CD4-positive, alpha-beta T cell treated with Interleukin-1 beta for 1 hour (primary cell): ENCODE measurements around the gene PRTN3.
A peak's percentile ranks its signal among the peaks of the same experiment; 100 is the strongest.

Experiments used
- DNase-seq, 2 donors: peaks; one replicate each; pipeline ENCODE4 v3.0.0-alpha.2; 2020 to 2022

The PRTN3 gene, protein sequence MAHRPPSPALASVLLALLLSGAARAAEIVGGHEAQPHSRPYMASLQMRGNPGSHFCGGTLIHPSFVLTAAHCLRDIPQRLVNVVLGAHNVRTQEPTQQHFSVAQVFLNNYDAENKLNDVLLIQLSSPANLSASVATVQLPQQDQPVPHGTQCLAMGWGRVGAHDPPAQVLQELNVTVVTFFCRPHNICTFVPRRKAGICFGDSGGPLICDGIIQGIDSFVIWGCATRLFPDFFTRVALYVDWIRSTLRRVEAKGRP

DNA sequence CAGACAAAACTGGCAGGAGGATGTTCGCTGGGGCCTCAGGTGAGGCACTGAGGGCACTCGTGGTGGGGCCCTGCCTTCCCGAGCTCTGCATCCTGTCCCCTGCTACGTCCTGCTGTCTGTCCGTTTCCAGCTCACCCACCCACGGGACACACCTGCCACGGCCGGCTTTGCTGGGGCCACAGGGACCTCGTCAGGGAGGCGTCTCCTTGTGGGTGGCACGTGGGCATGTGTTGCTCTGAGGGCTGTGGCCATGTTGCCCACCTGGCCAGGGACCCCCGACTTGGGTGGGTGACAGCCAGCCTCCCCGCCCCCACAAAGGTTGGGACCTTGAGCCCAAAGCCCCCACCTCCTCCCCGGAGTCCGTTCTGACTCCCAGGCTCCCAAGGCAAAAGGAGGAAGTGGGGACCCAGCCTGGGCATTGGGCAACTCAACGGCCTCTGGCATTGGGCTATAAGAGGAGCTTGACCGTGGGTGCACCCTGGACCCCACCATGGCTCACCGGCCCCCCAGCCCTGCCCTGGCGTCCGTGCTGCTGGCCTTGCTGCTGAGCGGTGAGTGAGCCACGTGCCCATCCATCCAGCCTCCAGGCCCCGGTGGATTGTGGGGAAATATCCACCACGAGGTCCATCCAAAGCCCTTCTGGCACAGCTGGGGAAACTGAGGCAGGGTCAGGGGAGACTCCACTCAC is at the start of gene PRTN3:
TSS of gene PRTN3 (plus strand) at position 481 of the 688 bp plus-strand sequence. CDS start at position 491, 10 bp downstream.
- DNase-seq = peak in 1 of 2 donors; percentile 34

DNA sequence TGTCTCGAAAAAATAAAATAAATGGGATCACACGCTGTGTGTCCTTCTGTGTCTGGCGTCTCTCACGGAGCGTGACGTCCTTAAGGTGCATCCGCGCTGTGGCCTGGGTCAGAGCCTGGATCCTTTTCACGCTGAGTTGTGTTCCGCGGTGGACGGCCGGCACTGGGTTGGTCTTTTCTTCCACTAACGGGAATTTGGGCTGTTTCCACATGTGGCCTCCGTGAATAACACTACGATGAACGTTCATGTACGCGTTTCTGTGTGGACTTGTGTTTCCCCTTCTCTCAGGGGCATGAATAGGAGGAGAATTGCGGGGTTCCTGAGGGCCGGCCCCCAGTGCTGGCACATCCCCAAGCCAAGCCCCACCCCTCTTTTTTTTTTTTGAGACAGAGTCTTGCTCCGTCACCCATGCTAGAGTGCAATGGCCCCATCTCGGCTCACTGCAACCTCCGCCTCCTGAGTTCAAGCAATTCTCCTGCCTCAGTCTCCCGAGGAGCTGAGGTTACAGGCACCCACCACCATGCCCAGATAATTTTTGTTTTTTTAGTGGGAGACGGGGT is 49.7 kb upstream of the PRTN3 start:
- no peak for DNase-seq

DNA sequence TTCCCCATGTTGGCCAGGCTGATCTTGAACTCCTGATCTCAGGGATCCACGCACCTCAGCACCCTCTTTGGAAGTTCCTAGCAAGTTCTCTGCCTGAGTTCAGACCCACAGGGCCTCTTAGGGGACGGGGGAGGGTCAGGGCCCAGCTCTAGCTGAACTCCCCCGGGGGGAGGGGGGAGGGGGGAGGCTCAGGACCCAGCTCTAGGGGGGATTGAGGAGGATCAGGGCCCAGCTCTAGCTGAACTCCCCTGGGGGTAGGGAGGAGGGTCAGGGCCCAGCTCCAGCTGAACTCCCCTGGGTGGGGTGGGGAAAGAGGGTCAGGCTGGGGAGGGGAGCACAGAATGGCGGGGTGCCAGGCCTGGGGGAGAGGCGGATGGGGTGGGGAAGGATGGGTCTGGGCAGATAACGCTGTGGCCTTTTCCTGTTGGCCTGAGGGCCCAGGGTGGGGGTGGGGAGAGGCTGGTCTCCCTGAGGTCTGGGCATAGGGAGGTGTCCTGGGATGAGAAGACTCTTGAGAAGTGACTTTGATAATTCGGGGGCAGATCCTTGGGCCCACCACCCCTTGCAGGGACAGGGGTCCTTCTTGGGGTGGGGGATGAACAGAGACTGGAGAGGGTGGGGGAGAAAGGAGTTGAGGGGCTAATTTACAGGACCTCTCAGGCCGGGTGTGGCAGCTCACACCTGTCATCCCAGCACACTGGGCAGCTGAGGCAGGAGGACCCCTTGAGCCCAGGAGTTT is 49.1 kb upstream of the PRTN3 start:
- DNase-seq = no peak

DNA sequence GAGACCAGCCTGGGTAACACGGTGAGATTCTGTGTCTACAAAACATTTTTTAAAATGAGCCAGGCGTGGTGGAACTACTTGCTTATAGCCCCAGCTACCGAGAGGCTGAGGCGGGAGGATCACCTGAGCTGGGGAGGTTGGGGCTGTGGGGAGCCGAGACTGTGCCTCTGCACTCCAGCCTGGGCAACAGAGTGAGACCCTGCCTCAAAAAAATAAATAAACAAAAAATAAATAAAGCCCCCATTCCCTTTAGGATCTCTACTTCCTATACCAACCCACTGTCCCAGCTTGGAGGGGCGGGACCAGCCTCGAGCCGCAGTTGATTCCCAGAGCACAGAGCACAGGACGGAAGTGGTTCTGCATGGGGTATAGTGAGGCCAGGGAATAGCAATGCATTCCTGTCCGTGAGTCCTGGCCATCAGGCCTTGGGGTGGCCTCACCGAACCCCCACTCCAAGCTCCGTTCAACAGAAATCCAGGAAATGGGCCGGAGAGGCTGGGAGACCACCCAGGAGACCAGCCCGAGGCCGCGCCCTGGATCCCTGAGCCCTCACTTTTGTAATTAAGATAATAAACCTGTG is 48.4 kb upstream of the PRTN3 start:
- no peak for DNase-seq

DNA sequence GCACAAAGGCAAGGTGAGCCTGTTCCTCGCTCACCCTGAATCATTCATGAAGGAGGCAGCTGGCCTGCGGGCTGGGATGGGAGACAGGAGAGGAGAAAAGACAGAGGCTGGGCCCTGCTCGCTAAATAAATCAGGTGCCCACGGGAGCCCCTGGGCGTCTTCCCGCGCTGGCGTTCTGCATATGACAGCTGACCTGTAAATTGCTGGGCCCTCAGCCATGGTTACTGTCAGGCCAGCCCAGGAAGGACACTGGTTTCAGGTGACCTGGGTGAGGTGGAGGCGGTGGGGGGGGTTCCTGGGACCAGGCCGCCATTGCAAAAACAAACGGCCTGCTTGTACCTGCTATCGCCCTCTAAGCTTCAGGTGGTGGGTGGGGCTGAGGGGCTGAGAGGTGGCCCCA is 47.0 kb upstream of the PRTN3 start:
- no peak for DNase-seq

DNA sequence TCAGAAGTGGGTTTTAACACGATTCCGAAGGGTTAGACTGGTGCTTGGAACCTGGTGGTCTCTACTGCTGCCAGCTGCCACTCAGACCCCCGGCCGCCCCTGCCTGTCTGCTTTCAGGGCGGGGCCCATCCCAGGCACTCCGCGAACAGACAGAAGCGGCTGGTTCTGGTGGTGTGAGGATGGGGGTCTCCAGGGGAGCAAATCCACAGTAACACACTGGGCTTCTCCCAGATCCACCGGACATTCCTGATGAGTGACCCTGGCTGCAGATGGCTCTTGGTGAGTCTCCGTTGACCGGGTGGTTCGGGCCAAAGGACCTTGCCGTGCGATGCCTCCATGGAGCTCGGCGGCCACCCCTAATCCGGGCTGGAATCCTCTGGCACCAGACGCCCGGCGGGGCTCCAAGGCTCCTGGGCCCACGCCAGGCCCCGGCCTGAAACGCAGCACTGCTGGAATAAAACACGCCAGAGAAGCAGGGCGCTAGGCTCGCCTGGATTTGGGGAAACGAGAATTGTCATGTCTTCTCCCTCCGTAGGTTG is 45.7 kb upstream of the PRTN3 start:
- no peak for DNase-seq

DNA sequence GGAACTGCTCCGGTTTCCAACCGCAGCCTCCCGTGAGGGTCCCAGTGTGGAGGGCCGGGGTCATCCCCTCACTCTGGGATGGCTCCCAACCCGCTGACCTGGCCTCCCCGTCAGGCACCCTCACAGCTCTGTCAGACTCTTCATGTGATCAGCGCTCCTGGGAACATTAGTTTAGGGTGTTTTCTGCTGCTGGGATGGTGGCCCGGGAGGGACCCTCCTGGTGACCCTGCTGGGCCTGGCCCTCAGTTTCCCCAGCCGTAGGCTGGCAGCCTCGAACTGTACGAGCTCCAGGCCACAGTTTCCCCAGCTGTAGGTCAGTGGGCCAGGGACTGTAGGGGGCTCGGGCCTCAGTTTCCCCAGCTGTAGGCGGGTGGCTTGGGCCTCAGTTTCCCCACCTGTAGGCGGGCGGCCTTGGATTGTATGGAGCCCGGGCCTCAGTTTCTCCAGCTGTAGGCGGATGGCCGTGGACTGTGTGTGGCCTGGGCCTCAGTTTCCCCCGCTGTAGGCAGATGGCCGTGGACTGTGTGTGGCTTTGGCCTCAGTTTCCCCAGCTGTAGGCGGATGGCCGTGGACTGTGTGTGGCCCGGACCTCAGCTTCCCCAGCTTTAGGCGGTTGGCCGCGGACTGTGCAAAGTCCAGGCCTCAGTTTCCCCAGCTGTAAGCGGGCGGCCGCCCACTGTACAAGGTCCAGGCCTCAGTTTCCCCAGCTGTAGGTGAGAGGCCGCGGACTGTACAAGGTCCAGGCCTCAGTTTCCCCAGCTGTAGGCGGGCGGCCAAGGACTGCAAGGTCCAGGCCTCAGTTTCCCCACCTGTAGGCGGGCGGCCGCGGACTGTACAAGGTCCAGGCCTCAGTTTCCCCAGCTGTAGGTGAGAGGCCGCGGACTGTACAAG is 44.9 kb upstream of the PRTN3 start:
- no peak for DNase-seq

DNA sequence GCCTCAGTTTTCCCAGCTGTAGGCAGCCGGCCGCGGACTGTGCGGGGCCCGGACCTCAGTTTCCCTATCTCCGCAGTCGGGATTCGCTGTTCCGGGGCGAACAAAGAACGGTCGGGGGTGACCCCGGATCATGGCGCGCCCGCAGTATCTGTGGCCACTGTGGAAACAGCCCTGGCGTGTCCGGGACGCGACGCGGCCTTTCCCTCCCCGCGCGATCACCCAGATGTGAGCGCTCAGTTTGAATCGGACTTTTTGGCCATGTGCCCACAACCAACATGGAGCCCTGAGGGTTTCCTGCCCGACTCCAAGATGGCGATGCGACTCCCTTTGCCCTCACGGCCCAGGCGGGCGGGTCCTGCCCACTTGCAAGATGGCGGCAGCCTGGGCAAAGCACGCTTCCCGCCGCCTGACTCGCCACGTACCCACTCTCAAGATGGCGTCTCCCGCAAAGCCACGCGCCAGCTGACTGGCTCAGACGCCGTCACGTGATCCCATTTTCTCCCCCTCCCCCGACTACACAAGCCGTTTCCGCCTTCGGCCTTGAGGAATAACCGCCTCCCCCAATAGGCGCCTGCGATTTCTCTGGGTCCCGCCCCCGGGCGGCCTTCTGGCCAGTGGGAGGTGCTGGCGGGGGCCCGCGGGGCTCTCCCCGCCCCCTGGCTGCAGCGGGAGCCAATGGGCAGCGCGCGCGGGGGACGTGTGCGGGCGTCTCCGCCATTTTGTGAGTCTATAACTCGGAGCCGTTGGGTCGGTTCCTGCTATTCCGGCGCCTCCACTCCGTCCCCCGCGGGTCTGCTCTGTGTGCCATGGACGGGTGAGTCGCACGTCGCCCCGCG is 43.9 kb upstream of the PRTN3 start, which contains the start of gene PTBP1:
TSS of gene PTBP1 (plus strand) at position 761 of the 836 bp plus-strand sequence. CDS start at position 807, 46 bp downstream.
- DNase-seq = peak; percentile 100

DNA sequence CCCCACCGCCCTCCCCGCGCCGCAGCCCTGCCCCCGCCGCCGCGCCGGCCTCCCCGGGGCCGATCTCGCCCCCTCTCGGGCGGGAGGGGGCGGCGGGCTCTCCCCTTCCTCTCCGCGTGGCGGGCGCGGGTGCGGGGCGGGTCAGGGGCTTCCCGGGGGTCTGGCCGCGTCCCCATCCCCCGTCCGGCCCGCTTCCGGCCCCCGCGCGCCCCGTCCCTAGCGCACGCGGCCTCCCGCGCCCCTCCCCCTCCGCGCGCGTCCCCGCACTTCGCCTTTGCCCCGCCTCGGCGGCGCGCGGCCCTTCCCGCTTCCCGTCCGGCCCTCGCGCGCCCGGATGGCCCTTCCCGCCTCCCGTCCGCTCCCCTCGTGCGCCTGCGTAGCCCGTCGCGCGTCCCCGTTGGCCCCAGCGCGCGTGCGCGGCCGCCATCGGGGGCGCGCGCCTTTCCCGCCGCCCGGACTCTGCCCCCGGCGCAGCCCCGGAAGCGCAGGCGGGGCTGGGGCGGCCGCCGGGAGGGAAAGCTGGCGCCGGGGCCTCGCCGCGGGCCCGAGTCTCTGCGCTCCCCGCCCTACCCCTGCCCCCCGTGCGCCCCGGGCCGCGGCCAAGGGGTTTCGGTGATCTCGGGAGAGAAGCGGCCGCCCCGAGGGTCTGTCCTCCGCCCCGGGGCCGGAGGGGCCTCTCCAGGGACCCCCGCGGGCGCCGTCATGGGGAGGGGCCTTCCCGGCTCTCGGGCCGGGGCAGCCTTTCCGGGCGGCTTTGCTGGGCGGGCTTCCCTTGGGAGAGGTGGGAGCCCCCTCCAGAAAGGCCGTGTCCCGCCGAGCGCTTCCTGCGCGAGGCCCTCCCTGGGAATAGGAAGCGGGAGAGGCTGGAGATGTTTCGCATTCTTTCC is 43.0 kb upstream of the PRTN3 start:
- peak; percentile 90 to 91 for DNase-seq

DNA sequence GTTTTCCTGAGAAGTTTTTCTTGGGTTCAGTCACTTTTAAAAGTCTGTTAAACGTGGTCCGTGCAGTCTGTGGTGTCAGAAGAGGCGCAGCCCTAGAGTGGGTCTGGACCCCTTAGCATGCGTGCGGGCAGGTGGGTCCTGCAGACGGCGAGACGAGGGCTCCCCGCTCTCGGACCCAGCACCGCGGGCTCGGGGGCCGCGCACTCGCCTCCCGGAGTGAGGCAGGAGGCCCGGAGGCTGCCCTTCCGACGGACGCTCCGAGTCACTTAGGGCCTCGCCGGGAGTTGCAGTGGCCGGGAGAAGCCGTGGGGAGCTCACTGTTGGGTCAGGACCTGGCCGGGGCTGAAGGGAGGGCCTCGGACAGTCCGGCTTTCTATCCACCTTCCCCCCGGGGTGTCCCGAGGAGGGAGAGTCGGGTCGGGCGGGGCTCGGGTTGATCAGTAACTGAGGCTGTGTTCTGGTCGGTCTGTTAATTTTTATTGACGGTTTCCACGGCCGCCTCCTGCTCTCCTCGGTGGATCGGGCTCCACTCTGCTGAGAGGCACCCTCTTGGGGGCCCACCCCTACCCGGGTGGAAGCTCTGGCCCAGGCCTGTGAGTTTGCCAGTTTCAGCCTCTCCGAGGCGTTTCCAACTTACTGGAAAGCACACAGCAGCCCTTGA is 42.3 kb upstream of the PRTN3 start:
- no peak for DNase-seq

DNA sequence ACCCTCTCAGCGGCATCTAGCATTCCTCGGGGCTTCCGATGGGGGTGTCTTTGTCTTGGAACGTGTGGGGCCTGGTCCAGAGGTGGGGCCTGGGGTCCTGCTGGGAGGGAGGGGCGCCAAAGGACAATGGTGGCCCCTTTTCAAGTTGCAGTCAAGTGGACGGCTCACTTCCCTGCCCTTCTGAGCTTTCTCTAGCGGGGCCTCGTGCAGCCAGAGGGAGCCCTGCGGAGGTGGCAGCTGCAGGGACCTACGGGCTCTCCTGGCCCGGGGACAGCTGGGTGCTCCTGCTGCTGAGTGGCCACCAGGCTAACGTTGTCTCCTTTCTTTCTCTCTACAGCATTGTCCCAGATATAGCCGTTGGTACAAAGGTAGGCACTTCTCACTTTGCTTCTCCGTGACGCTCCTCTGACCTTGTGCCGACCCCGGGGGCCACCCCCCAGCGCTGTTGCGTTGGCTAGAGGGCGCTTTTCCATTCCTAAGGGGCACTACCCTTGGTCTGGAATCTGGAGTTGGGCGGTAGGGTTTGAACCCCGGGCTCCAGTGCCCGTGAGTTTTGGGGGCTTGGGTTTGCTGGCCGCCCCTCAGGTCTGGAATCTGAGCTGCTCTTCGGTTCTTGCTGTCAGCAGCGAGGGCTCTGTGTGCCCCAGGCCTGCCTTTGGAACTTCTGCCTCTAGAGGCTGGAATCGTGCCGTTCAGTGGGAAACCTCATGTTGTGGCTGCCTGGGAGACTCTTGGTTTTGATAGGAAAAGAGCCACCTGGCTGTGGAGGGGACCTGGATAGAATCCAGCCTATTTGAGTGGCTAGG is 41.5 kb upstream of the PRTN3 start:
- DNase-seq = no peak

DNA sequence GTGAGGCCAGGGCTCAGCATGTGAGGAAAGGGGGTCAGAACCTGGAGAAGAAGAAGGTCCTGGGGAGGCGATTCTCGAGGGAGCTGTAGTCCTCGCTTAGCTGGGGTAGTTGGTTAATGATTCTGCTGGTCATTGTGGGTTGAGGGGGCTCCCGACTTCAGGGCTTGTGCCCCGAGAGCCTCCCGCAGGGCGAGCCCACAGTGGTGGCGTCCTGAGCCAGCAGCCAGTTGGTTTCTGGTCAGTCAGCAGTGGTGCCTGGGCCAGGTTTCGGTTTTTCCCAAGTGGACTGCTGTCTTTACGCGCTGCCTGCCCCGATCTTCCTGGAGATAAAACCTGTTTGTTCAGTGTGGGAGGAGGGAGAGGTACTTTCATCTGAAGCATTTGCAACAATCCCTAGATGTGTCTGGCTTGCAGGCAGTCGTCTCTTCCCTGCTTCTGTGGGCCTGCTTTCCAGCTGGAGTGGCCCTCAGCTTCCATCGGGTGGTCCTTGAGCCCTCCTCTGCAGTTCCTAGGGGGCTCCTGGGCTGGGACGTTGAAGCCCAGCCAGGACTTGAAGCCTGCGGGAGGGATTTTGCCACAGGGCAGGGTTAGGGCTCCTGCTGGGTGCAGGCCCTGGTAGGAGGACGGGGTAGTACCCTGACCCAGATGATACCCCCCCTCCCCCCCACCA is 40.3 kb upstream of the PRTN3 start:
- no peak for DNase-seq

DNA sequence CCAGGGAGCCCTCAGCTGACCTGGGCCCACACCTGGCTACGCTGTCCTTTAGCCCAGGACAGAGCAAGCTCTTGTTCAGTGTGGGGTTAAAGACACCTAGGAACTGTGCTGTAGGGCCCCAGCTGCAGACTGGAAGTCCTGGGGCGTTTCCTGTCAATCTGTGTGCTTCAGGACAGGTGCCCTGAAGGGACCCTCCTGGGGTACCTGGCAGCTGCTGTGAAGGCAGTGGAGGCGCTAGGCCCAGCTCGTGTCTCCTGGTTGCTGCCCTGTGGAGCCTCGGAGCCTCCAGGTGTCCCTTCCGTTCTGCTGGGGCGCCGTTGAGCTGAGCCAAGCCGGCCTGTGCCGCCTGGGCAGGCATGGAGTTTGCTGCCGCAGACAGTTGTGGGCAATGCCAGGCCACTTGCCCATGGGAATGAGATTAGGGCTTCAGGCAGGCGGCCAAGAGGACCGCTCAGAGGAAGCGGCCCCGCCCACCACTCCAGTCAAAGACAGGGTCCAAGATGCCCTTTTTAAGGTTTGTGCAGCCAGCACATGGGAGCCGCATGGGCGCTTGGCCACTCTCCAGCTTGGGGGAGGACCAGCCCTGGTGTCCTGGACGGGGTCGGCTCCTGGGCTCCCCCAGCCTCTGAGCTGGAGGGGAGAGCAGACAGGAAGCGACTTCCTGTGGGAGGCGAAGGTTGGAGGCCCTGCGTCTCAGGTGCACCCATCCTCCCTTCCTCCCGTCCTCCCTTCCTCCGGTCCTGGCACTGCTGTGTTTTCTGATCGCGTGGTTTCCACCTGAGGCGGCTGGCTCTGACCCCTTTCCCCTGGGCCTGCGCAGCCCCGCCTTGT is 39.6 kb upstream of the PRTN3 start:
- no peak for DNase-seq

DNA sequence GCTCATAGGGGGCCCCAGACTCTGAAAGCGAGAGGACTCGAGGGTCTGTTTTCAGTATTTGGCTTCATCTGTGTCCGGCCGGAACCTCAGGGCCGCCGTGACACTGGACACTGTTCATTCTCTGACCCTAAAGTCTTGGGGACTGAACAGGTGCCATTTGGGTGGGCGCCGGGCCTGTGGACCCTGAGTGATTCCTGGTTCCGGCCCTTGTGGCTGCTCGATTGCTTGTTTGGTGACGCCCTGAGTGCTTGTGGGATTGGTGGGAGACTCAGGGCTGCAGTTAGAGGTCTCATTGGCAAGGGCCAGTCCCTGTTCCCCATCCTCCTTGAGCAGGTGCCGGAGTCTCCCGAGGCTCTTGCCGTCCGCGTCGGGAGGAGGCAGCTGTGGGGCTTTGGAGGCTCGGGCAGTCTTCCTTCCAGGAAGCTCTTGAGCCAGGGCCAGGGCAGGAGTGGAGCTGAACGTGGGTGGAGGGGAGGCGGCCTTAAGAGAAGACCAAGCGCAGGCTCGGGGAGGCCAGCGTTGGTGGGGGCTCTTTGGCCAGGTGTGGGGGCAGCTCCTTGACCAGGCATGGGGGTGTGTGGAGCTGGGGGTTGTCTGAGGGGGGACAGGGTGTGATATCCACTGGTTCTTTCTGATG is 38.8 kb upstream of the PRTN3 start:
- DNase-seq = no peak

DNA sequence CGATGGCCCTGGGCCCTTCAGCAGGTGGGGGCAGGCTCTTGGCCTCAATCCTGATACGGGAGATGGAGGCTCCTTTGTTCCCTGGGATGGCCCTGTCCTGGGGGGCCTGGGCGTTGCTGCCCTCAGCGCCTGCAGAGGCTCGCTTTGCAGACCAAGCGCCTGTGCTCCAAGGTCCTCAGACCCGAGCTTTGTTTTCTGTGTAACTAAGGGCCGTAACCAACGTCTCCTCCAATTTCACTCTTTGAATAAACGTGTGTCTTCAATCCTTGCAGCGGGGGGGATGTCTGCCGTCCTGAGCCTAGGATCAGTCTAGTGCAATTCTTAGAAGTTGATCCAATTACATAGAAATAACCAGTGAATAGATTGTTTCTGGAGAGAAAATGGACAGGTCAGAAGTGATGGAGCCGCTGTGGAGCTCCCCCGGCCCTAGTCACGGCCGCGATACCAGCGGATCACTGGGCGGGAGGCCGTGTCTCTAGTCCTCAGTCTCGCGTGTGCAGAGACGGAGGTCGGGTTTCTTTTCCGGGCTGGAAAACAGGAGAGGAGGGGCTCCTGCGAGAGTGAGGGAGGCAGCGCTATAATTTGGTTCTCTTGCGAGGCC is 38.2 kb upstream of the PRTN3 start:
- no peak for DNase-seq

DNA sequence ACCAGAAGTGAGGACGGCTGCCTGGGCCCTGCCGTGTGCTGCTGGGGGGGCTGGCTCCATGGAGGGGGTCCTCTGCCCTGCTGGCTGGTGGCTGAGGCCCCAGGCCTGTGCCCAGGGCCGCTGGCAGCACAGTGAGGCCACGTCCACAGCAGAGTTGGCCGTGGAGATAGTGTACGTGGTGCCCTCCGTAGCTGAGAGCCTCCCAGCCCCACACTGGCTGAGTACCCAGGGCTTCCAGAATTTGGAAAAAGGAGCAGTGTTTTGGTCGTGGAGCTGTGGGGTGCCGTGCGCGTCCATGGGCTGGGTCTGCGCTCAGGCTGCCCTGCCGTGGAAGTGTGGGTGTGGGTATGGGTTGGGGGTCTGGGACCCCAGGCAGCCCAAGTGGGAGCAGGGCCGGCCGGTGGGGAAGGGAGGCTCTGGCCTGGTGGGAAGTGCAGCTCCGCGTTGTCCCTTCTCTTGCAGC is 37.7 kb upstream of the PRTN3 start:
- DNase-seq = no peak
